OCI-LY1 (cell line): ENCODE results near the gene COL12A1.

Experiments used
- EZH2 ChIP-seq: fragments of 200-600 bp; sonication (generic), shearing (Covaris generic); IDR thresholded peaks from 2 replicates; pipeline ENCODE4 v1.8.0; 2017; ENCODE audit warnings: borderline replicate concordance, mixed run types, mild to moderate bottlenecking, antibody characterized with exemption, low read length, moderate library complexity, mixed read lengths
- TF ChIP-seq, protein P1 (sequence below): fragments of 200-600 bp; sonication (generic), shearing (Covaris generic); IDR thresholded peaks from 2 replicates; pipeline ENCODE4 v1.5.1; 2017; ENCODE audit warnings: mild to moderate bottlenecking, antibody characterized with exemption, low read length, moderate library complexity, mixed read lengths

GRCh38 chr6:75108333-75108974 lies 97.4 kb downstream of the COL12A1 start:
- TF ChIP-seq, protein P1, sequence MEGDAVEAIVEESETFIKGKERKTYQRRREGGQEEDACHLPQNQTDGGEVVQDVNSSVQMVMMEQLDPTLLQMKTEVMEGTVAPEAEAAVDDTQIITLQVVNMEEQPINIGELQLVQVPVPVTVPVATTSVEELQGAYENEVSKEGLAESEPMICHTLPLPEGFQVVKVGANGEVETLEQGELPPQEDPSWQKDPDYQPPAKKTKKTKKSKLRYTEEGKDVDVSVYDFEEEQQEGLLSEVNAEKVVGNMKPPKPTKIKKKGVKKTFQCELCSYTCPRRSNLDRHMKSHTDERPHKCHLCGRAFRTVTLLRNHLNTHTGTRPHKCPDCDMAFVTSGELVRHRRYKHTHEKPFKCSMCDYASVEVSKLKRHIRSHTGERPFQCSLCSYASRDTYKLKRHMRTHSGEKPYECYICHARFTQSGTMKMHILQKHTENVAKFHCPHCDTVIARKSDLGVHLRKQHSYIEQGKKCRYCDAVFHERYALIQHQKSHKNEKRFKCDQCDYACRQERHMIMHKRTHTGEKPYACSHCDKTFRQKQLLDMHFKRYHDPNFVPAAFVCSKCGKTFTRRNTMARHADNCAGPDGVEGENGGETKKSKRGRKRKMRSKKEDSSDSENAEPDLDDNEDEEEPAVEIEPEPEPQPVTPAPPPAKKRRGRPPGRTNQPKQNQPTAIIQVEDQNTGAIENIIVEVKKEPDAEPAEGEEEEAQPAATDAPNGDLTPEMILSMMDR: no peak
- TF ChIP-seq EZH2: no peak
